Dermis blood vessel endothelial cell (primary cell): Measurements from ENCODE around the gene PLXND1. TPM values are rescaled to one million over a fixed set of nuclear protein-coding genes. Genes with fewer than 3 reads are reported as not detected.

Source experiments
- total RNA-seq: library from RNA; depleted of rRNA; stranded (reverse); fragments of >200 nt; gene quantifications from 2 replicates; pipeline ENCODE4 v1.2.3, GENCODE V29; 2014

PLXND1 gene
- total RNA-seq, 1 donor from 2014 or later = 415 TPM

Other genes with a start within 250 kb of the PLXND1 start
- not detected in 2 replicates for gene EFCAB12, start 178.0 kb downstream of the PLXND1 start, total RNA-seq
- 26.4 and 30.4 TPM in 2 replicates for gene MBD4, start 166.7 kb downstream of the PLXND1 start, total RNA-seq
- gene IFT122, start 166.5 kb downstream of the PLXND1 start, total RNA-seq = 28.4 and 43.5 TPM in 2 replicates
- not detected in 2 replicates for gene RHO, start 78.0 kb downstream of the PLXND1 start, total RNA-seq
- gene H1-8, start 63.5 kb downstream of the PLXND1 start, total RNA-seq = not detected in 2 replicates